Motor neuron (in vitro differentiated cells): ENCODE measurements around the gene CHRNA4. TPM values are rescaled to one million over a fixed set of nuclear protein-coding genes. Genes with fewer than 3 reads are reported as not detected.

Source experiments
- ATAC-seq, 8 experiments: fragments of 200-7000 bp; cut with Tn5 transposase; replicated peaks in 6 of 8; 2 replicates each; pipeline ENCODE4 v1.8.0; 2021; ENCODE audit warnings: mild to moderate bottlenecking in 8 of 8, moderate library complexity in 8 of 8
- H3K27ac ChIP-seq, 2 donors: fragments of 250-450 bp; sonication (Bioruptor Pico); 2 replicates each; pipeline ENCODE4 v1.9.0; 2021; ENCODE audit warnings: antibody characterized with exemption in 2 of 2, mild to moderate bottlenecking in 2 of 2, moderate library complexity in 1 of 2
- H3K4me1 ChIP-seq, 2 donors: fragments of 250-450 bp; sonication (Bioruptor Pico); replicated peaks in 1 of 2; 2 replicates each; pipeline ENCODE4 v1.6.1; 2021; ENCODE audit warnings: antibody characterized with exemption in 2 of 2, mild to moderate bottlenecking in 2 of 2, moderate library complexity in 1 of 2
- H3K4me3 ChIP-seq, 5 donors: fragments of 250-450 bp; sonication (Bioruptor Pico); 2 replicates each; pipeline ENCODE4 v1.9.0; 2021; ENCODE audit warnings: antibody characterized with exemption in 5 of 5, mild to moderate bottlenecking in 5 of 5, moderate library complexity in 4 of 5
- WGBS, 10 experiments: fragments of 450-650 bp; shearing (Covaris generic); methylation state at CpG; one replicate each; pipeline ENCODE4 v1.0.0; 2022; 5-methylcytosine and 5-hydroxymethylcytosine counted together
- in situ Hi-C, 9 experiments: fragments of 400-800 bp; cut with MboI; loops; one replicate each; pipeline ENCODE4 v1.15.0; 2021; ENCODE audit warnings: low sequenced_read_pairs in 9 of 9, low pct_unique_long_range_greater_than_20kb in 2 of 9; ENCODE audit not compliant: unreplicated experiment in 9 of 9
- total RNA-seq, 8 experiments: library from RNA; unstranded; fragments of 300-600 nt; gene quantifications; 2 replicates each; pipeline versions ENCODE4 v1.2.3 to v1.2.4, GENCODE V29; 2022

The CHRNA4 gene
- total RNA-seq, 8 experiments from 2014 or later, result 0.54 to 29.1 (median 12.5) TPM

DNA sequence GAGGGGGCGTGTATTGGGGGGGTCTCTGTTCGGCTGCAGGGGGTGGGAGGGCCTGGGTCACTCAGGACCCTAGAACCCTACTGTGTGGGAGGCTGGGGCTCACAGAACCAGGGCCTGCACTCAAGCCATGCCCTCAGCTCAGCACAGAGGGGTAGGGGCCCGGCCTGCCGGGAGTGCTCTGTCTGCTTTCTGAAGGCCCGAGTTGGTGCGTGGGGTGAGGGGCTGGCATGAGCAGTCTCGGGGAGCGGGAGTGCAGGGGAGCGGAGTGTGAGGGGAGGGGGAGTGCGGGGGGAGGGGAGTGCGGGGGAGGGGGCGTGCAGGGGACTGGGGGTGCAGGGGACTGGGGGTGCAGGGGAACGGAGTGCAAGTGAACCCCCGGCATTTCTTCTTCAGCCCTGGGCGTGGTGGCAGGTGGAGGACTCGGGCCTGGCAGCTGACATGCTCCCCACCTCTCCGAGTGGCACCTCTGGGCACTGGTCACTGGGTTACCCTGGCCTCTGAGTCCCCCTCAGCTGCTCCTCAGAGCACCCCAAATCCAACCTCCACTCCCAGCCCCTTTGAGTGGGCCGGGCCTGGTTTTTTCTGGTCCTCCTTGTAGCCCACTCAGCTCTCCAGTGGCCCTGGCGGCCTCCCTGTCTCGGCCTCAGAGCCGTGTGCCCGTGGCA is 67.1 kb downstream of the CHRNA4 start:
- H3K4me1 ChIP-seq, result peaks cover 26 to 31% of the 10 kb centered on the region in 2 donors
- in situ Hi-C loops, result loop anchor here in 1 of 9 experiments (25.0 kb wide), 1 partner anchor 93 kb away; no protein-coding TSS in a partner anchor
- no peak overlapping the region for H3K27ac ChIP-seq
- H3K4me3 ChIP-seq, result no peak overlapping the region
- ATAC-seq, result peak in 2 of 8 experiments; percentile 12 to 20
- WGBS, 10 experiments, result 80% methylated on average over 1 of the region's 22 CpGs; no CpG with 5 or more reads in 9 of the 10 experiments

DNA sequence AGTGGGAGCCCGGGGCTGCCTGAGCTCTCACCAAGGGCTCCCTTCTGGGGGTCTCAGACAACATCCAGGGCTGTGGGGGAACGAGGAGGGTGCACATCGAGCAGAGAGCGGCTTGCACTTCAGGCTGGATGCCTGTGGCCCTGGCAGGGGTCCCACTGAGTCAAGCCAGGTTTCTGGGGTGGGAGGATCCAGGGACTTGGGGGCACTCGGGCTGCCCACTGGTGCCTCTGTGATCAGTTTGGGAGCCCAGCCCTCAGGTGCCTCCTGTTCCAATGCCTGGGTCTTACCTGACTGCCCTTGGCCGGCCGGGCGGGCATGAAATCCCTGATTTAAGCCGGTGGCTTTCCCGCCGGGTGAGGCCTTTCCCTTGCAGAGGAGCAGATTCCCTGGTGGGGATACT is 67.7 kb downstream of the CHRNA4 start:
- Histone ChIP-seq H3K4me3 (no peak overlapping the region), H3K27ac (no peak overlapping the region), H3K4me1 (peaks cover 26 to 31% of the 10 kb centered on the region in 2 donors)
- 20% methylated on average over 1 of the region's 11 CpGs; no CpG with 5 or more reads in 9 of the 10 experiments for WGBS, 10 experiments
- in situ Hi-C loops, result loop anchor here in 1 of 9 experiments (25.0 kb wide), 1 partner anchor 94 kb away; no protein-coding TSS in a partner anchor
- no peak for ATAC-seq

Other genes starting within 250 kb of the CHRNA4 start
- gene YTHDF1, start 145.2 kb downstream of the CHRNA4 start, total RNA-seq, result 10 to 100 TPM; 22.9 to 38.5 (median 33.6) TPM
- gene BIRC7, start 125.4 kb downstream of the CHRNA4 start, total RNA-seq, result 10 to 100 TPM in 2 of 8 experiments, 1 to 10 TPM in 2, under 1 TPM in 2, not detected in 2; 0.29 to 14.1 (median 2.2) TPM
- gene NKAIN4, start 106.9 kb downstream of the CHRNA4 start, total RNA-seq, result 100 to 1,000 TPM in 1 of 8 experiments, 10 to 100 TPM in 4, under 1 TPM in 3; 0.31 to 102 (median 18.5) TPM
- 100 to 1,000 TPM in 1 of 8 experiments, 10 to 100 TPM in 7; 37.1 to 103 (median 66.8) TPM for gene ARFGAP1, start 88.5 kb downstream of the CHRNA4 start, total RNA-seq
- gene COL20A1, start 68.2 kb downstream of the CHRNA4 start, total RNA-seq, result 1 to 10 TPM in 1 of 8 experiments, under 1 TPM in 7; 0.13 to 1.6 (median 0.55) TPM
- gene KCNQ2, start 111.3 kb upstream of the CHRNA4 start, total RNA-seq, result 100 to 1,000 TPM in 1 of 8 experiments, 10 to 100 TPM in 4, 1 to 10 TPM in 1, under 1 TPM in 2; 0.18 to 124 (median 58.4) TPM
- gene EEF1A2, start 137.7 kb upstream of the CHRNA4 start, total RNA-seq, result 100 to 1,000 TPM in 4 of 8 experiments, 10 to 100 TPM in 2, 1 to 10 TPM in 2; 2.8 to 390 (median 139) TPM
- 100 to 1,000 TPM in 3 of 8 experiments, 10 to 100 TPM in 5; 12.8 to 270 (median 87.9) TPM for gene PPDPF, start 159.4 kb upstream of the CHRNA4 start, total RNA-seq
- 1 to 10 TPM in 1 of 8 experiments, under 1 TPM in 7; 0.10 to 1.6 (median 0.83) TPM for gene PTK6, start 176.0 kb upstream of the CHRNA4 start, total RNA-seq
- gene SRMS, start 186.4 kb upstream of the CHRNA4 start, total RNA-seq, result under 1 TPM in 2 of 8 experiments, not detected in 6; 0.11 to 0.27 TPM
- 1 to 10 TPM in 5 of 8 experiments, under 1 TPM in 3; 0.36 to 3.5 (median 2.0) TPM for gene FNDC11, start 192.8 kb upstream of the CHRNA4 start, total RNA-seq
- gene HELZ2, start 212.9 kb upstream of the CHRNA4 start, total RNA-seq, result 10 to 100 TPM in 5 of 8 experiments, 1 to 10 TPM in 3; 4.7 to 19.3 (median 14.1) TPM